Natural killer cell (primary cell): ENCODE measurements around the gene WDR74. TPM values are rescaled to one million over a fixed set of nuclear protein-coding genes. Genes with fewer than 3 reads are reported as not detected.
"Not testable (repeated sequence)": the region's sequence is repeated elsewhere in the genome, so short reads cannot be mapped to it uniquely, and the experiment has no call there.

Experiments used
- ATAC-seq, 3 donors: fragments of 150-1000 bp in 2 of 3; fragments of 200-7000 bp in 1 of 3; cut with Tn5 transposase; 1 replicate in 1 of 3; 2 replicates in 2 of 3; pipeline ENCODE4 v1.10.0; 2021; ENCODE audit warnings: mild to moderate bottlenecking in 2 of 3, moderate library complexity in 2 of 3
- DNase-seq, 2 donors: peaks; one replicate each; pipeline versions ENCODE4 v3.0.0 to v3.0.0-alpha.2; 2013 to 2021; ENCODE audit warnings: mixed read lengths in 1 of 2
- H3K27ac ChIP-seq: one replicate; pipeline ENCODE4 v1.5.1; 2013; ENCODE audit warnings: mild to moderate bottlenecking, low read length
- H3K27me3 ChIP-seq: one replicate; pipeline ENCODE4 v1.6.1; 2013; ENCODE audit warnings: low read length; ENCODE audit not compliant: control insufficient read depth, insufficient read depth
- H3K36me3 ChIP-seq: one replicate; pipeline ENCODE4 v1.6.1; 2013; ENCODE audit warnings: low read length; ENCODE audit not compliant: control insufficient read depth, insufficient read depth
- H3K4me1 ChIP-seq: one replicate; pipeline ENCODE4 v1.6.1; 2013; ENCODE audit warnings: low read length; ENCODE audit not compliant: control insufficient read depth, insufficient read depth
- H3K4me3 ChIP-seq: one replicate; pipeline ENCODE4 v1.5.1; 2013; ENCODE audit warnings: low read length
- H3K9me3 ChIP-seq: one replicate; pipeline ENCODE4 v1.6.1; 2013; ENCODE audit warnings: low read length; ENCODE audit not compliant: control insufficient read depth, insufficient read depth
- H3K27ac Mint-ChIP-seq, 2 donors: one replicate each; pipeline ENCODE4 v1.8.0; 2022; ENCODE audit warnings: mild to moderate bottlenecking in 2 of 2, mixed read lengths in 2 of 2, moderate library complexity in 1 of 2
- H3K27me3 Mint-ChIP-seq, 2 donors: one replicate each; pipeline ENCODE4 v1.8.0; 2022; ENCODE audit warnings: low read depth in 2 of 2, mixed read lengths in 2 of 2
- H3K36me3 Mint-ChIP-seq: one replicate; pipeline ENCODE4 v1.8.0; 2022; ENCODE audit warnings: mixed read lengths
- H3K4me1 Mint-ChIP-seq, 2 donors: one replicate each; pipeline ENCODE4 v1.8.0; 2022; ENCODE audit warnings: mixed read lengths in 2 of 2
- H3K4me3 Mint-ChIP-seq: one replicate; pipeline ENCODE4 v1.8.0; 2022; ENCODE audit warnings: mild to moderate bottlenecking, moderate library complexity, mixed read lengths
- H3K9me3 Mint-ChIP-seq, 2 donors: one replicate each; pipeline ENCODE4 v1.8.0; 2022; ENCODE audit warnings: mixed read lengths in 2 of 2
- CTCF ChIP-seq: fragments of 200-600 bp; IDR thresholded peaks from one replicate; pipeline ENCODE4 v1.8.0; 2022; ENCODE audit warnings: antibody characterized with exemption
- WGBS: methylation state at CpG from one replicate; pipeline ENCODE4 v1.1.7; 2013; ENCODE audit warnings: missing lambda C conversion rate; ENCODE audit not compliant: insufficient coverage; 5-methylcytosine and 5-hydroxymethylcytosine counted together
- intact Hi-C: fragments of 100-400 bp; cut with micrococcal nuclease; formaldehyde crosslinking; loops from one replicate; pipeline ENCODE4 v1.14.2; 2022
- total RNA-seq, 4 donors: library from RNA; stranded (reverse); fragments of 120-200 nt in 1 of 4; gene quantifications; one replicate each; pipeline versions ENCODE4 v1.2.3 to v1.2.4, GENCODE V29; 2013 to 2022

The WDR74 gene
- total RNA-seq, 3 donors from 2014 or later (not counting 1 experiment from before 2014, with no cell fraction given): 151 to 173 (median 171) TPM

DNA sequence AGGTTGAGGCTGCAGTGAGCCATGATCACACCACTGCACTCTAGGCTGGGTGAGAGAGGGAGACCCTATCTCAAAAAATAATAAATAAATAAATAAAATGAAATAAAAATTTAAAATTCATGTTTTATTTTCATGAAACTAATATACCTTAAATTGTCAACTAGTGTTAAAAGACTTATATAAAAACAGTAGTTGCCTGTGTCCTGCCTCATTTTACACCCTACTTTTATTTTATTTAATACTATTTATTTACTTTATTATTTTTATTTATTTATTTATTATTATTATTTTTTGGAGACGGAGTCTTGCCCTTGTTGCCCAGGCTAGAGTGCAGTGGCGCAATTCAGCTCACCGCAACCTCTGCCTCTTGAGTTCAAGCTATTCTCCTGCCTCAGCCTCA, 4.8 kb upstream of the WDR74 start:
- Mint-ChIP-seq H3K36me3 (no peaks in the 10 kb centered on the region), H3K4me3 (no peak overlapping the region), H3K9me3 (no peaks in the 10 kb centered on the region), H3K4me1 (peaks cover 7% of the 10 kb centered on the region in 2 donors), H3K27me3 (no peaks in the 10 kb centered on the region), H3K27ac (no peak overlapping the region)
- no peak overlapping the region for H3K27ac ChIP-seq
- DNase-seq: no peak
- no peaks in the 10 kb centered on the region for H3K36me3 ChIP-seq
- TF ChIP-seq CTCF: no peak
- ATAC-seq: no peak
- intact Hi-C loops: loop anchor here (5.0 kb wide), 2 partner anchors 137 to 287 kb away; partner anchors contain the start of genes BSCL2 and GNG3
- H3K9me3 ChIP-seq: no peaks in the 10 kb centered on the region
- no peaks in the 10 kb centered on the region for H3K27me3 ChIP-seq
- H3K4me1 ChIP-seq: peaks cover 24% of the 10 kb centered on the region
- H3K4me3 ChIP-seq: no peak overlapping the region
- WGBS: 92% methylated on average over 3 of the region's 3 CpGs

- peaks cover 13% of the 10 kb centered on the region in 2 donors for H3K4me1 Mint-ChIP-seq
Measured at GRCh38 chr11:62843466-62843865, 4.1 kb upstream of the WDR74 start.

DNA sequence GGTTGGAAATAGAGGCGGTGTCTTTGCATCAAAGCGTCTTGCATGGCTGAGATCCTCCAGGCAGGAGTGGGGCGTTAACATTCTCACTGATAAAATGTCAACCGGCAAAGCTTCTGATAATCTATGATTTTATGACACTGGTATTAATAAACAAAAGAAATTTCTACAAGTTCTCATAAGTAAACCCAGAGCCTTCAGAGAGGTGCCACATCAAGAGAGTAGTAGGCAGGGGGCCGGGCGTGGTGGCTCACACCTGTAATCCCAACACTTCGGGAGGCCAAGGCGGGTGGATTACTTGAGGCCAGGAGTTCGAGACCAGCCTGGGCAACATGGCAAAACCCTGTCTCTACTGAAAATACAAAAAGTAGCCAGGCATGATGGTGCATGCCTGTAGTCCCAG, 3.5 kb upstream of the WDR74 start:
- H3K27me3 Mint-ChIP-seq, H3K9me3 Mint-ChIP-seq, ATAC-seq, H3K9me3 ChIP-seq, H3K36me3 Mint-ChIP-seq, DNase-seq, H3K27ac Mint-ChIP-seq, H3K27me3 ChIP-seq, H3K4me3 ChIP-seq, H3K36me3 ChIP-seq, H3K4me3 Mint-ChIP-seq: not testable (repeated sequence)
- peak overlapping the region; percentile 92 for H3K27ac ChIP-seq
- H3K4me1 Mint-ChIP-seq: peaks cover 13% of the 10 kb centered on the region in 2 donors
- 95% methylated on average over 8 of the region's 9 CpGs for WGBS
- intact Hi-C loops: loop anchor here (5.0 kb wide), 2 partner anchors 136 to 286 kb away; partner anchors contain the start of genes BSCL2 and GNG3
- H3K4me1 ChIP-seq: peaks cover 35% of the 10 kb centered on the region

More at GRCh38 chr11:62843466-62843865, 4.1 kb upstream of the WDR74 start:
- no peak overlapping the region for H3K4me3 ChIP-seq
- Mint-ChIP-seq H3K27me3 (no peaks in the 10 kb centered on the region), H3K9me3 (no peaks in the 10 kb centered on the region), H3K4me3 (no peak overlapping the region), H3K36me3 (no peaks in the 10 kb centered on the region), H3K27ac (no peak overlapping the region)
- H3K9me3 ChIP-seq: no peaks in the 10 kb centered on the region
- WGBS: 98% methylated on average over 3 of the region's 3 CpGs
- H3K36me3 ChIP-seq: no peaks in the 10 kb centered on the region
- peaks cover 30% of the 10 kb centered on the region for H3K4me1 ChIP-seq
- ATAC-seq: no peak
- intact Hi-C loops: loop anchor here (5.0 kb wide), 2 partner anchors 136 to 286 kb away; partner anchors contain the start of genes BSCL2 and GNG3
- H3K27ac ChIP-seq: no peak overlapping the region
- TF ChIP-seq CTCF: no peak
- no peaks in the 10 kb centered on the region for H3K27me3 ChIP-seq
- no peak for DNase-seq

- no peaks in the 10 kb centered on the region for H3K36me3 Mint-ChIP-seq
- H3K27ac ChIP-seq: peak overlapping the region; percentile 92
- ATAC-seq: no peak
- H3K36me3 ChIP-seq: no peaks in the 10 kb centered on the region
- no peaks in the 10 kb centered on the region for H3K27me3 Mint-ChIP-seq
- intact Hi-C loops: loop anchor here (5.0 kb wide), 2 partner anchors 135 to 285 kb away; partner anchors contain the start of genes BSCL2 and GNG3
- DNase-seq: peak; percentile 63 to 67
- 1% methylated on average over 30 of the region's 30 CpGs for WGBS
- no peaks in the 10 kb centered on the region for H3K9me3 Mint-ChIP-seq
- peaks cover 35% of the 10 kb centered on the region for H3K4me1 ChIP-seq
- no peak overlapping the region for H3K27ac Mint-ChIP-seq
- peaks cover 17 to 18% of the 10 kb centered on the region in 2 donors for H3K4me1 Mint-ChIP-seq
- H3K27me3 ChIP-seq: no peaks in the 10 kb centered on the region
- no peak overlapping the region for H3K4me3 Mint-ChIP-seq
- no peaks in the 10 kb centered on the region for H3K9me3 ChIP-seq
- H3K4me3 ChIP-seq: peak overlapping the region; percentile 52
- TF ChIP-seq CTCF: no peak
Measured at GRCh38 chr11:62842171-62842741, 2.9 kb upstream of the WDR74 start.
